ENCODE measurements around the gene KAT5.
"Not testable (repeated sequence)": the region's sequence is repeated elsewhere in the genome, so short reads cannot be mapped to it uniquely, and the experiment has no call there.

- TF ChIP-seq CTCF (conservative IDR thresholded peaks at IDR 0.05; ENCODE audit: low read depth, low read length); RCOR1 (IDR thresholded peaks at IDR 0.05; ENCODE audit: insufficient replicate concordance, low read length); FOS (IDR thresholded peaks at IDR 0.05; ENCODE audit: low read depth, low read length); RAD21 (IDR thresholded peaks at IDR 0.05; ENCODE audit: low read length); BHLHE40 (IDR thresholded peaks at IDR 0.05; ENCODE audit: low read depth, low read length); MAFK (IDR thresholded peaks at IDR 0.05; ENCODE audit: low read depth, low read length); POLR2A (IDR thresholded peaks at IDR 0.05; ENCODE audit: low read depth, low read length): not testable (repeated sequence)
These were observed 20.2 kb upstream of the KAT5 start for GRCh38 chr11:65691847-65692246.
